GM21529 (cell line): ENCODE measurements around the gene NR4A1.

Experiments used
- ATAC-seq: cut with Tn5 transposase; IDR thresholded peaks from one replicate; pipeline ENCODE4 v1.9.1; 2021; ENCODE audit not compliant: unreplicated experiment

Gene NR4A1

DNA sequence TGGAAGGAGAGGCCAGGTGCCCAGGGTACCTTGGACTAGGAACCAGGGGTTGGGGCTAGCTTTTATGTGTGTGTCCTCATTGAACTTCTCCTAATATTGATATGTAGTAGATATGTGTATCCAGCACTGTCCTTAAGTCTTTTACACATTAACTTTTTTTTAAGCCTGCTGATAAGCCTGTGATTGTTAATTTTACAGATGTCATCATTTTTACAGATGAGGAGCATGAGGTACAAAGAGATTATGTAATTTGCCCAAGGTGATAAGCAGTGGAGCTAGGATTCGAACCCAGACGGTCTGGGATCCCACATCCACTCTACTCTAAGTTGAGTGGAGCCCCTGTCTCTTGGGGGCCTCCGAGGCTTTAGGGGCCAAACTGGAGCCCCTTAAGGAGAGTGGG lies 10.2 kb upstream of the NR4A1 start:
- ATAC-seq = no peak

DNA sequence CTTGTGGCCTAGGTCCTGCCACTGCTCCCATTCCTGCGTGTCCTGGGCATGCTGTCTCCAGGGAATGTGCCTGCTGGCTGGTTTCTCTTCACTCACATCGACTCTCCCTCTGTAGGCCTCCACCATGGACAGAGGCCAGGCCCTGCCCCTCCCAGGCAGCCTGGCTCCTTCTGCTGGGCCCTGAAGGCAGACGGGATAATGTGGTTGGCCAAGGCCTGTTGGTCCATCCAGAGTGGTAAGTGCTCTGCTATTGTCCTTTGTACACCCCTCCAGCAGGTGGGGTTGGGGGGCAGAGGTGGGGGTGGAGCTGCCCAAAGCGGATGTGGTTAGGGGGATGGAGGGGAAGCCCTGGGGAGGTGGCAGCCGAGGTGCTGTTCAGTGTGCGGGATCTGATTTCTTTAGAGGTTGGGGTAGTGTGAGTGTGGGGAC lies 9.5 kb upstream of the NR4A1 start:
- ATAC-seq = no peak

DNA sequence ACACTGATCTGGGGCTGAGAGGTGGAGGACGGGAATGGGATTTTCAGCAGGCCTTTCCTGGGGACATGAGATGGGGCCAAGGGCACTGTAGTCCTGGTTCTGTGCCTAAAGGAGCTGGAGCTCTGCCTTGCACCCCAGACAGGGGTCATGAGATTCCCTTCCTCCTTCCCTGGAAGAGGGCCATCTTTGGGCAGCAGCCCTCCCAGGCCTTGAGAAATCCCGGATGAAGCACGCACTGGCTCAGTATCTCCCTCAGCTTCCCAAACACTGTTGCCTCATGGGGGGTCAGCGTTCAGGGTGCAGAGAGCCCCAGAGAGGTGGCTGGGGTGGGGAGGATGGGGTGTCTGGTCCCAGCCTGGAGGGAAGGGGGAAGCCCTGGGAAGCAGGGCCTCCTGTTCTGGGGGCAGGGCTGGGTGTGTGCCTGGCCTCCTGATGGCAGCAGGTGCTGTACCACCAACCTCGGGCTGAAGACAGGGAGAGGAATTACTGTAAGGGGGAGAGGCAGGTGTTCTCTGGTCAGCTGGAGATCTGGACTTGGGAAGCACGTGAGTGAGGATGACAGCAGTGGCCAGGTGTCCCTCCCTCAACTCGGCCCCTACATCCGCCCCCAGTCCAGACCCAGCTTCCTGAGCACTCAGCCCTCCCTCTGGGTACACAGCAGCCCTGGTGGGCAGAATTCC lies 8.4 kb upstream of the NR4A1 start:
- no peak for ATAC-seq

DNA sequence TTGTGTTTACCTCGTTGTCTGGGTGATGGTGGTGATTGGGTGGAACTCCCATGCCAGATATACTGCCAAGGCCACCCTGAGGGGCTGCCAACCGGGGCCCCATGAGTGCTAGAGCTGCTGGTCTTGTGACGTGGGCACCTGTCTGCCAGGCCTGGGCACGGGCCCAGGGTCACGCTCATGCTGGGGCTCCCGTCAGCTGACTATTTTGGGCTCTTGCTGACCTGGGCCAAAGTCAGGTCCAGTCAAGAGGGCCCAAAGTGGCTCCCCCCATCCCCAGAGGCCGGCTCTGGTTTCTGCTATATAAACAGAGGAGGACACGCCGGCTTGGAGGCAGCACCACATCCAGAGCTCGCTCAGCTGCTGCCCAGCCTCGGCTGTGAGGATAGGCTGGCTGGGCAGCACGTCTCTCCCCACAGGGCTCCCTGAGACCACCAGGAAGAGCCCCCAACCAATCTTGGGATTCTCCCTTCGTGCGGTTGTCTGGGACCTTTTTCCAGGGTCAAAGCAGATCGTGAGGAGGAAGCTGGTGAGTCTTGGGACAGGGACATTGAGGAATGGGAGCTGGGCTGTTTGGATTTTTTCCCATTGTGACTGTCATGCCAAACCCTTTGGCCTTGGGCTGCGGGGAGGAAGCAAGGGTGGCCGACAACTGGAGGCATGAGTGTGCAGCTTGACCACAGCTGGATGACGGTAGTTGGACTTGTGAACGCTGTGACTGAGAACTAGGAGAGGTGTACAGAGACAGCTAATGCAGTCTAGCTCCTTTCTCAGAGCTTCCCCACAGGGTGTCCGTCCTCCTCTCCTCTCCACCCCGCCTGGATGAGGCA lies 7.6 kb upstream of the NR4A1 start:
- ATAC-seq = no peak

DNA sequence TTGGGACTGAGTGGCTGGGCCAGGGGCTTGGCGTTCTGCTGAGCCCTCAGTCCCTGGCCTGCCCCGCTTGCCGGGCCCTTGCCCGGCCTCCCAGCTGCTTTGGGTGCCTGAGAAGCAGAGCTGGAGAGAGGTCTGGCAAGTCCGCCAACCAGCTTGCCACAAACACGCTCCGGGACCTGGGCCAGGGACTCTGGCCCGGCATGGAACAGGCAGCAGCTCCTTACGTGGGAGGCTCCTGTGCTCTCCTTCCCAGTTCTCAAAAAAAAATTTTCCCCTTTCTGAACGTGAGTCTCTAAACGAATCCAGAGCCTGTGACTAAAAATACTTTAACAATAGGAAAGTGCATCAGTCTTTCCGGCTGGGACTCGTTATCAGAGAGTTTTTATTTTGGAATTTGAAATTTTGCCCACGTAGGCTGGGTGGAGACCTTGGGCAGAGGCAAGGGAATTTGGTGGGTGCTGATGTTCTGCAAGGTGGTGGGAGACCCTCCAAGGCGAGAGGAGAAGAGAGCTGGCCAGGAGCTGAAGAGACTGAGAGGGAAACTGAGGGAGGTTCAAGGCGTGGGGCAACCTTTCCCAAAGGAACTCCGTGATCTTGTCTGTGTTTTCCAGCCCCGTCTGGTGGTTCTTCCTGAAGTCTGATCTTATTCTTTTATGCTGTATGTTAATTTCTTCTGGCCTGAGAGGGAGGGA lies 6.8 kb upstream of the NR4A1 start:
- ATAC-seq = no peak

DNA sequence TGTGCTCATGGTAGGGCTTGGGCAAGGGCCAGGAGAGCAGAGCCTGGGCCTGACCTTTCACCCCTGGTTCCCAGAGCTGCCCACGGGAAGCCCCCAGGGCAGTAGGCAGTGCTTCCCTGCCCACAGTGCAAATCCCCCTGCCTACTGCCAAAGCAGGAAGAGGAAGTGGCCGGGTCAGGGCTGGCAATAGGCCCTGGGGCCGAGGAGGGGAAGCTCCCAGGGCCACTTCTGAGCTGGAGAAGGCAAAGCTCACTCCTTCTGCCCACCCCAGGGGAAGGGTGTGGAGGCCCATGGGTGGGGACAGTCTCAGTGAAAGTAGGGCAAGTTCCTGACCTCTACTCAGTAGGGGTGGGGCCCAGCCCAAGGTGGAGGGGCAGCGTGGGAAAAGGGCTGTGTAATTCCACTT lies 5.4 kb upstream of the NR4A1 start:
- no peak for ATAC-seq

DNA sequence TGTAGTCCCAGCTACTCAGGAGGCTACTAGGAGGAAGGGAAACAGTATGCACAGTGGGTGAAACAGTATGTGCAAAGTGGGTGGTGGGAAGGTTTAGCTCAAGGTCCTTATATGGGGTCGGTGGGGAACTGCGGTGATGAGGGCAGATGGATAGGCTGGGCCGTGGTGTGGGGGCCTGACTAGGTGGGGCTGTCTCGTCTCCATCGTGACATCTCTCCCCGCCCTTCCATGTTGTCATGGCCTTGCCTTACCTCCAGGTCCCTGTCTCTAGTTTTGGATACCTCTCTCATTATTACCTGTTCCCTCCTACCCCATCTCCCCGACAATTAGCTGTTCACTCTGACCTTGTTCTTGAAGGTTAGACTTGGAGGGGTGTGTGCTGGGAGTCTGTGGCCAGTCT lies 4.4 kb upstream of the NR4A1 start:
- ATAC-seq = no peak

DNA sequence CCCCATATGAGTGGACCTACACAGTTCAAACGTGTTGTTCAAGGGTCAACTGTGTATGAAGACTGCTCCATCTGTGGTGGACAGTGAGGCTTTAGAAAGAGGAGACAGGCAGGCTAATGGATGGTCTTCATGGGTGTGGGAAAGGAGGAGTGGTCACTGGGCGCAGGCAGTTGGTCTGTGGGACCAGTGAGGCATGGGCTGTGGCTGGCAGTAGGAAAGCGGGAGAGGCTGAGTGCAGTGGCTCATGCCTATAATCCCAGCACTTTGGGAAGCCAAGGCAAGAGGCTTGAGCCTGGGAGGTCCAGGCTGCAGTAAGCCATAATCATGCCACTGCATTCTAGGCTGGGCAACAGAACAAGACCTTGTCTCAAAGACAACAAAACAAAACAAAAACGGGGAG lies 2.0 kb upstream of the NR4A1 start:
- ATAC-seq = no peak

DNA sequence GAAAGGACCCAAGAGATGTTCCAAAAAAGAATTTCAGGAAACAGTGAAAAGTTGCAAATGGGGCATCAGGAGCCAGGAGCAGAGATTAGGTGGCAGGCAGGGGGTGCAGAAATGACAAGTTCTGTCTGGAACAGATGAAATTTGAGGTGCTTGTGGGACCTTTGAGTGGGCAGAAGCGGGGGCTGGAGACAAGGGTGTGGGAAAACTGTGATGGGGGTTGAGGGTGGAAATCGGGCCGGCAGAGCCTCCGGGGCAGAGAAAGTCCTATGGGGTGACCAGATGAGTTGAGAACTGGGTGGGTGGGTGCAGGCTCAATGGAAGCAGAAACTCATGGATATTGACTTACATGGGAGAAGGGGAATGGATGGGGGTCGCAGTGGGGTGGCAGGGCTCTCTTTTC lies 1.6 kb upstream of the NR4A1 start:
- ATAC-seq = no peak

DNA sequence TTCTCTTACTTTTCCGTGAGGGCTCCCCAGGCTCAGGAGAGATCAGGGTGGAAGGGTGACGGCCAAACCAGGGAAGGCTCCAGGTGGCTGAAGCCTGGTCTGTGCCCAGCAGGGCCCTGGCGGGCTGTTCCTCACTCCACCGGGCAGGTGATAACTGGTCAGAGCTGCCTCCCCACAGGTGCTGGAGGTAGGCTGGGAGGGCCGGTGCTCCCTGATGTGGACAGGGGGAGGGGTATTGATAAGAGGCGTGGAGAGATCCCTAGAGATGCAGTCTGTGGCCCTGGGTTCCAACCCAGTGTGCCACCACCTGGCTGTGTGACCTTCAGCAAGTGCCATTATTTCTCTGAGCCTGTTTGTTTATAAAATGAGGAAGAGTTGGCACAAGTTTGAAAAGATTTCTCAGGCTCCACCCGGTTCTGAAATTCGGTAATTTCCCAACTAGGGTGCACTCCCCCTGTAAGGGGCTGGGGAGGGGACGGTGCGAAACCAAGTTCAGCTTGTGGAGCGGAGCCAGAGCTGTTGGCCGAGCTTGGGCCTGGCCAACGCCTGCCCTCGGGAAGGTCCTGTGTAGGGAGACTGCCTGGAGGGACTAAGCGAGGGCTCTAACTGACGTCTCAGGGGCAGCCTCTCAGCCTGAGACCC lies 1.0 kb upstream of the NR4A1 start:
- no peak for ATAC-seq

DNA sequence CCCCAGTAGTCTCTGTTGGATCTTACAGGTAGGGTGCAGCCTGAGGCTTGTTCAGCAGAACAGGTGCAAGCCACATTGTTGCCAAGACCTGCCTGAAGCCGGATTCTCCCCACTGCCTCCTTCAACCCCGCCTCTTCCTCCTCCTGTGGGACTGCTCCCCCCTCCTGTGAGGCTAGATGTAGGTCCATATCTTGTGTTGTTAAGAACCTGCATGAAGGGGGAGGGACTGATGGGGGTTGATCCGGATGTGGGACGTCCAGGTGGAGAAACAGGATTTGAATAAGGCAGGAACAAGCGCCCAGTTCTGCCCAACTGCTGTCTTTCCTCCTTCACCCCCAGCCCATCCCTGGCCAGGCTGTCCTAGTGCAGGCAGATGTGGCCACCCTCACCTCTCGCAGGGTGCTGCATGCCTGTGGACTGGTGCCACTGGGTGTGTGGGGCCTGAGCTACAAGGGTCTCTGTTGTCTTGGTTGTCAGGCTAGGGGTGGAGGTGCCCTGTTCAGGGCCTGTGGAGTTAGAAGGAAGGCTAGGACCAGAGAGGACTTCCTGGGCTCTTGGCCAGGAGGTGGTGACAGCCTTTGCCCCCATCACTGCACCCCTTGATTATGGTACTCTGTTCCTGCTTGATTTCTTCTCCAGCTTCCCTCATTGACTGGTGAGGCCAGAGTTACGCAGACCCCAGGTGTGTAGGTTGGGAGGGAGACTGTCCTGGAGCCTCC lies 1.4 kb downstream of the NR4A1 start:
- no peak for ATAC-seq

DNA sequence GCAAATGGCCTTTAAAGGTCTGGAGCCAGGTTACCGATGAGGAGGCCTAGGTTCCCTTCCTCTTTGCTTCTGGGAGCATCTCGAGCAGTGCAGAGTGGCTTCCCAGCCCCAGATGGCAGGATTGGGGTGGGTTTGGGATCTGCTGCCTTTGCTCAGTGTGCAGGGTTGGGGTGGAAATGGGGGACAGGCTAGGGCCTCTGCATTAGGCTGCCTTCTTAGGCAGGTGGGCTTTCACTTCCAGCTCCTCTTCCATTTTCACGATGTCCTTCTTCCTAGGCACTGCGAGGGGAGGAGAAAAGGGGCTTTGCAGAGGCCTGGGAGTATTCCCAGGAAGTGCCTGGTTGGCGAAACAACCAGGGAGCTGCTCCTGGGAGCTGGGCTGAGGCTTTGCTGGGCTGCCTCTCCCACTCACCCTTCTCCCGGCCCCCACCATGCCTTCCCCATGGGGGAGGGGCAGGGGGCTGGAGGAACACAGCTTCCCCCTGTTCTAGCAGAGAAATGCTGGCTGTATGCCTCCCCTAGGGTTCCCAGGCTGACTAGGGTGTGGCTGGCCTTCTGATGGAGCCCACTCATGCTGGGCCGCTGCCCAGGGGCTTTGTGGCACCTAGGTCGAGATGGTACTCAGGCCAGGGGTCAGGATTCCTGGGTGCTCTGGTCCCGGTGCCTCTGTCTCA lies 2.4 kb downstream of the NR4A1 start:
- no peak for ATAC-seq

DNA sequence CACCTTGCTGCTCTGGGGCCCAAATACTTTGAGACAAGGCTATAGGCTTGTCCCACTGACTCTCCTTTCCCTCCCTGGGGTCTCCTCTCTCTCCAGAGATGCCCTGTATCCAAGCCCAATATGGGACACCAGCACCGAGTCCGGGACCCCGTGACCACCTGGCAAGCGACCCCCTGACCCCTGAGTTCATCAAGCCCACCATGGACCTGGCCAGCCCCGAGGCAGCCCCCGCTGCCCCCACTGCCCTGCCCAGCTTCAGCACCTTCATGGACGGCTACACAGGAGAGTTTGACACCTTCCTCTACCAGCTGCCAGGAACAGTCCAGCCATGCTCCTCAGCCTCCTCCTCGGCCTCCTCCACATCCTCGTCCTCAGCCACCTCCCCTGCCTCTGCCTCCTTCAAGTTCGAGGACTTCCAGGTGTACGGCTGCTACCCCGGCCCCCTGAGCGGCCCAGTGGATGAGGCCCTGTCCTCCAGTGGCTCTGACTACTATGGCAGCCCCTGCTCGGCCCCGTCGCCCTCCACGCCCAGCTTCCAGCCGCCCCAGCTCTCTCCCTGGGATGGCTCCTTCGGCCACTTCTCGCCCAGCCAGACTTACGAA lies 3.1 kb downstream of the NR4A1 start:
- ATAC-seq = no peak

DNA sequence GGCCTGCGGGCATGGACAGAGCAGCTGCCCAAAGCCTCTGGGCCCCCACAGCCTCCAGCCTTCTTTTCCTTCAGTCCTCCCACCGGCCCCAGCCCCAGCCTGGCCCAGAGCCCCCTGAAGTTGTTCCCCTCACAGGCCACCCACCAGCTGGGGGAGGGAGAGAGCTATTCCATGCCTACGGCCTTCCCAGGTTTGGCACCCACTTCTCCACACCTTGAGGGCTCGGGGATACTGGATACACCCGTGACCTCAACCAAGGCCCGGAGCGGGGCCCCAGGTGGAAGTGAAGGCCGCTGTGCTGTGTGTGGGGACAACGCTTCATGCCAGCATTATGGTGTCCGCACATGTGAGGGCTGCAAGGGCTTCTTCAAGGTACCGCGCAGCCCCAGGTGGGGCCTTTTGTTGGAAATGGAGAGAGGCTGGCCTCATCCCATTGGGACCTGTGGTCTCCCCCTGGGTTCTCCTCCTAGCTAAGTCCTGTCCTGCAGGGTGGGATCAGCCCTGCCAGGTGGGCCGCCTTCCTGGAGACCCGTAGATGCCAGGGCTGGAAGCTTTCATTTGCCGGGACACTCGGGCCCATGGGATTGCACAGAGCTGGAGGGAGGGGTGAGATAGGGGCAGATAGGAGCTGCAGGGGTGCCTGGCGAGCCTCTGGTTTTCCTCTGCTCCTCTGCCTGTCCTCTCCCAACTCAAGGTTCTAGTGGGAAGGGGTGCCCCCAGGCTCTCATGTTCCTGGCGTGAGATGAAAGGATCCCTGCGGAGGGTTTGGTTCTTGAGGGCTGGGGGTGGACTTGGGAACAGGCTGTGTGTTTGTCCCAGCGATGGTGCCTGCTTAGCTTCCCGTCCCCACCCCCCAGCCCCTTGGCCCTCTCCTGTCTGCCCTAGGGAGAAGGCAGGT lies 3.8 kb downstream of the NR4A1 start:
- no peak for ATAC-seq

DNA sequence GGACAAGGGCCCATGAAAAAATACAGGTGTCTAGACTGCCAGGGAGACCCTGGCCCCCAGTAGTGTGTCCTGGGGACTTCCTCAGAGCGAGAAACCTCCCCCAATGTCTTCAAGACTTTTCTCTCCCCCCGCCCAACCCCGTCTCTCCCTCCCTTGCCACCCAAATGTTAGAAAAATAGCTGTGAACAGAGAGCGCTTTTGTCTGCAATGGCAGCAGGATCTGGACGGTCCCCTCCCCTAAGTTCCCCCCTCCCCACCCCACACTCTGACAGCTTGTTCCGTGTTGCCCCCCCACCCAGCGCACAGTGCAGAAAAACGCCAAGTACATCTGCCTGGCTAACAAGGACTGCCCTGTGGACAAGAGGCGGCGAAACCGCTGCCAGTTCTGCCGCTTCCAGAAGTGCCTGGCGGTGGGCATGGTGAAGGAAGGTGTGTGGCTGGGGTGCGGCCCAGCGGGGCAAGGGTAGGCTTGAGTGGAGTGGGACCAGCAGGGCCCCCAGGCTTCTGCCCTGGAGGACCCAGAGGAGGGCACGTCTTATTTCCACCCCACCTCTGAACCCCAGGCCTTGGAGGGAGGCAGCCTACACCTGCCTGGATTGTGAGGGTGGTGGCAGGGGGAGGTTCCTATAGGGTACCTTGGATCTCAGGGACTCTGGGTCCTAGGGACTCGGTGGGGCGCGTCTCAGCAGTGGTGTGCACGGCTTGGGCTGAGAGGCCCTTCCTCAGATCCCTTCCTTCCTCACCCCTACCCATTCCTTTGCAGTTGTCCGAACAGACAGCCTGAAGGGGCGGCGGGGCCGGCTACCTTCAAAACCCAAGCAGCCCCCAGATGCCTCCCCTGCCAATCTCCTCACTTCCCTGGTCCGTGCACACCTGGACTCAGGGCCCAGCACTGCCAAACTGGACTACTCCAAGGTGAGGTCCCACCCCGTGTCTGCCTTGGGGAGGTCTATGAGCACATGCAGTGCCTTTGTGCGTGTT lies 4.8 kb downstream of the NR4A1 start:
- ATAC-seq = no peak

DNA sequence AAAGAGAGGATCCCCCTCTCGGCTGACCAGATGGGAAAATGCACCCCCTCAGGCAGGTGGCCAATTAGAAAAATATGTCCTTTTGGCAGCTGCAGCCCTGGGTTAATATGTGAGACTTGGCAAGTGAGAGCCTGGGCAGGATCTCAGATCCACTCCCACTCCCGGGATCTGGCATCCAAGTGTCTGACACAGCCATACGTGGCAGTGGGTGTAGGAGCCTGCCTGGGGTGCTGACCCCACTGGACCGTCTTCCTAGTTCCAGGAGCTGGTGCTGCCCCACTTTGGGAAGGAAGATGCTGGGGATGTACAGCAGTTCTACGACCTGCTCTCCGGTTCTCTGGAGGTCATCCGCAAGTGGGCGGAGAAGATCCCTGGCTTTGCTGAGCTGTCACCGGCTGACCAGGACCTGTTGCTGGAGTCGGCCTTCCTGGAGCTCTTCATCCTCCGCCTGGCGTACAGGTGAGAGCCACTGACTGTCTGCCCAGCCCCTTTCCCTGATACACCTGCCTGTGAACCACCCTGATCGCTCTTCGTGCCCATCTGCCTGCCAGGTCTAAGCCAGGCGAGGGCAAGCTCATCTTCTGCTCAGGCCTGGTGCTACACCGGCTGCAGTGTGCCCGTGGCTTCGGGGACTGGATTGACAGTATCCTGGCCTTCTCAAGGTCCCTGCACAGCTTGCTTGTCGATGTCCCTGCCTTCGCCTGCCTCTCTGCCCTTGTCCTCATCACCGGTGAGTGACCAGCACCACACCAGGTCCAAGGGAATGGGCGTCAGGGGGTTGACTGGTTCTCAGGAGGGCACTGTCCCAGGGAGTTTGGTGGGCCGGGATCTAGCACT lies 5.8 kb downstream of the NR4A1 start:
- no peak for ATAC-seq
